ENCODE results near the gene C22orf15.

The C22orf15 gene

DNA sequence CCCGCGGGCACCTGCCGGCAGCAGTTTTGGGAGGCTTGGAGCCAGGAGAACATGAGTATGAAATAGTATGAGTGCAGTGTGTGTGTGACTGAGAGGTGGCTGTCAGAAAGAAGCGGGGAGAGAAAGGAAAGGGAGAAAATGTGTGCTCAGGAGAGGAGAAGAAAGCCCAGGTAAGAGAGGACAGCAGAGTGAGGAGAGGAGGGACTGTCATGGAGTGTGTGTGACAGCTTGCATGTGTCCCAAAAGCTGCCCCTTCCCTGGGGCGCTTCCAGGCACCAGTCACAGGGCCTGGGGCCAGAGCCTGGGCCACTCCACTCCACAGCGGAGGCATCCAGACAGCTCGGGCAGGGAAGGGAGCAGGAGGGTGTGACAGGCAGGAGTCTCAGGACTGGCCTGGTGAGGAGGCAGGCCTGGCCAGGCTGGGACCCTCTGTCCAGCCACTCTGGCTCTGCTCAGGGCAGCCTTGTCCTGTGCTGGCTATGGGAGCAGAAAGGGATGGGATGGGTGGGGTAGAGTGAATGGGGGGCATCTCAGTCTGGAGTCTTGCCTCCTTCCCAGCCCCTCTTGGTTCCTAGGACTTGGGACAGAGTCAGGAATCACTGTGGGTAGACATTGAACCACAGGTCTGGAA, 10.8 kb downstream of the C22orf15 start:
- no peak for DNase-seq (ENCODE audit: low read depth)

DNA sequence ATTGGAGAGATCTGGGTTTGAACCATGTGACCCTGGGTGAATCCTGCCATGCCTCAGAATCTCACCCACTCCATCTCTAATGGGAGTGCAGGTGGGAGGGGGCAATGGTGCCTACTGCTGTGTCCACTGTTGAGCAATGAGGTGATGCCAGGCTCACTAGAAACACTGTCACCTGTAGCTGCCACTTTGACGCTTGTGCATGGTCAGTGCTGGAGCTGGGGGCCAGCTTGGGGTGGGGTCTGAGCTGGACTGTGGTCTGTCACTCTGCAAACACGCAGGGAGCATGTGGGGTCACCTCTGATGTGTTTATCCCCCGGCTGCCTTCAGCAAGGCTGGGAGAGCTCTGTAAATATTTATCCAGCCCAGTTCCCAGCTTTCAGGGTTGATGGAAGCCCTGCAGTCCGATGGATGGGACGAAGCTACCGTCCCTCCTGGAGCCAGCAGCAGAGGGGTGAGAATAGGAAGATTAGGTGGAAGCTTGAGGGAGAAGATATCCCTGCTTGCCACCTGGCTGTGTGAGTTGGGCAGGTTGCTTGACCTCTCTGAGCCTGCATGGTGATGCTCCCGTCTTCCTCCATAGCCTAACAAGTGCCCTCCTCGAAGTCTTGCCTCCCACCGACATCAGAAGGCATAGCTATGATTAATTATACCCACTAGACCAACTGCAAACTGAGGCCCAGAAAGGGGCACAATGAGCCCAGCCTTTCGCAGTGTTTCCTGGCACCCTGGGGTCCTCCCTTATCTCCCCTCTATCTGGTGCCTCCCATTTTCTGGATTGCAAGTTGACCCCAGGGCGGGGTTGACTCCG, 11.5 kb downstream of the C22orf15 start:
- no peak for DNase-seq (ENCODE audit: low read depth)

DNA sequence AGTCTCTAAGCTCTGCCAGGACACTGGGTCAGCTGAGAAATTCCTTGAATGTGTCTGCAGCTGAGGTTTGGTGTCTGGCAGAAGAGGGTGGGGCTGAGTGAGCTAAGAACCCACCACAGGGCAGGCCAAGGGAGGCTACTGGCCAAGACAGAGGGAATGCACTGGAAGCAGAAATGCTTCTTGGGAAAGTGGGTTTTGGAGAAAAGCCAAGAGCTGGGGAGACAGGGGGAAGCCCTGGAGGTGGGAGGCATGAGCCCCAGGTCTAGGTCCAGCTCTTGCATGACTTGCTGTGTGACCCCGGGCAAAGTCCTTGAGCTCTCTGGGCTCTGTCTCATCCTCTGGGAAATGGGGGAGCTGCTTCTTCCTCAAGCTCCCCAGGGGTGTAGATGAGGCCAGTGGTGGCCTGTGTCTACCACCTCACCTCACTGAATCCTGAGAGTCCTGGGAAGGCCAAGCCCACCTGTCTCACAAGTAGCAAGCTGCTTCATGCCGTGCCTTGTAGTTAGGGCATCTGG, 12.2 kb downstream of the C22orf15 start:
- no peak for DNase-seq (ENCODE audit: low read depth)

DNA sequence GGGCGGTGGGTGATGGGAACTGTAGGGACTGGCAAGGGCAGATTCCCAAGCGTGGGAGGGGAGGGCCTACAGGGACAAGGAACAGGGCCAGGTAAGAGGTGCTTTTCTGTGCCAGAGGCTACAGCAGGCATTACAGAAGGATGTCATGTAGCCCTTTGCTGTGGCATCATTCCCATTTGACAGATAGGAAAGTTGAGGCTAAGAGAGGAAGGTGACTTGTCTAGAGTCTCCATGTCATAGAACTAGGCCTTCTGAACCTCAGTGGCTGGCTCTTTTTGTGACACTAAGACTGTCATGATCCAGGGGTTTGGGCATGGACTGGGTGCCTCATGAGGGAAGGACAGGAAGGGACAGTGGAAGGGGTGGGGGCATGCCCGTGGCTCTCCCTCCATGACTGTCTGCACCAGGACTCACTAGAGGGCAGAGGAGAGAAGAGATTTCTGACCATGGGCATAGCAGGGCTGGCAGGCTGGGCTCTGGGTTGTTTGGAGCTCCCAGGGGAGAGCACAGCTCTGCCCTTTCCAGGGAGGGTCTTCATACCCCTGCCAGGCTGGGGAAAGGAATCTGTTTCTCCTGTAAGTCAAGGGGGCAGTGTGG, 13.1 kb downstream of the C22orf15 start:
- DNase-seq (ENCODE audit: low read depth), result no peak

DNA sequence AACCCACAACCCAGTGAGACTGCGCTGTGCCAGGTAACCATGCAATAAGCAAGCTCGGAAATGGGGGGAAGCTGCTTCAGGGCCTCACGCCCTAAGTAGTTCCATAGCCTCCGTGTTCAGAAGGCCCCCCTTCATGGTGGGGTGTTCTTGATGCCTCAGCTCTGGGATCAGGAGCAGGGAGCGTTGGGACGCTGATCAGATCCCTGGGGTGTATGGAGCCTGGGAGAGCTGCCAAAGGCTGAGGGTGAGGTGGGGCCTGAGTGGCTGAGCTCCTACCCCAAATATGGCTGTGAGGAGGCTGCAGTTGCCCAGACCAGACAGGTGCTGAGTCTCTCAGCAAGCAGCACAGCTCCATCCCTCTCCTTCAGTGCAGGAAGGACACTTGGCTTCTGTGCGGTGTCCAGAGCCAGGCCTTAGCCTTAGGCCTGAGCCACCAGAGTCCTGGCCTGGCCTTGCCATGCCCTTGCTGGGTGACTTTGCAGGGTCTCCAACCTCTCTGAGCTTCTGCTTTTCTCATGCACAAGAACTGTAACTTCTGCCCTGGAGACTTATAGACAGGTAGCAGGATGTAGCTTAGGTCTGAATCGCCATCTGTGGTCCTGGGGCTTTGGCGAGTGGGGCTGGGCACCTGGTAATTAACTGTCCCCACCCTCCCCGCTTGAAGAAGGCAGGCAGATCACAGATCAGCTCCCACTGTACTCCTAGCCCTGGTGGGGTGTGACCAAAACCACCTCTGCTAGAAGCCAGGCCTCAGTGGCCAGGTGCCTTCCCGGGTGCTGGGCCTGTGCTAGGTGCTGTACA, 15.2 kb downstream of the C22orf15 start:
- DNase-seq (ENCODE audit: low read depth), result no peak

DNA sequence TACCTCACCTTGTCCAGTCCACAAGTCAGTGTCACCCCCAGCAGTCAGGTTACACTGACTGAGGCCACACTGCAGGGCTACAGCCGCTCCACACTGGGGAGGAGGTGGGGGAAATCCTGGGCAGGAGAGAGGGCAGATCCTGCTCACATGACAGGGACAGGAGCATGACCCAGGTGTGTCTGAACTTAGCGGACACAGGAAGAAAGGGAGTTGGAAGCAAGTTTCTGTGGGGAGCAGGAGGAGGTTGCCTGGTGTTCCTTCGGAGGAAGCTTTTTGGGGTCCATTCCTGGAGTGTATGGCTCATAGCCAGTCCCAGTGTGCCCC, 15.7 kb downstream of the C22orf15 start:
- no peak for DNase-seq (ENCODE audit: low read depth)

DNA sequence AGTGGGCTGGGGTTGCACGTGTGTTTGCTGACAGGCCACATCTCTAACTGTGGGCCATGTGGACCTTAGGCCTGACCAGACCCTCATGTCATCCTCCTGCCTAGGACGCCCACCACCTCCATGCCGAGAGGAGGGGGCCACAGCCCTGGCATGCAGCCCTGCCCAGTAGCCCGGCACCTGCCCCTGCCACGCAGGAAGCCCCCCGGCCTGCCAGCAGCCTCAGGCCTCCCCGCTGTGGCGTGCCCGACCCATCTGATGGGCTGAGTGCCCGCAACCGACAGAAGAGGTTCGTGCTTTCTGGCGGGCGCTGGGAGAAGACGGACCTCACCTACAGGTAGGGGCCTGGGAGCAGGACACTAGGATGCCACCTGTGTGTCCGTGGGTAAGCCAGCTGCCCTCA, 16.3 kb downstream of the C22orf15 start:
- no peak for DNase-seq (ENCODE audit: low read depth)

DNA sequence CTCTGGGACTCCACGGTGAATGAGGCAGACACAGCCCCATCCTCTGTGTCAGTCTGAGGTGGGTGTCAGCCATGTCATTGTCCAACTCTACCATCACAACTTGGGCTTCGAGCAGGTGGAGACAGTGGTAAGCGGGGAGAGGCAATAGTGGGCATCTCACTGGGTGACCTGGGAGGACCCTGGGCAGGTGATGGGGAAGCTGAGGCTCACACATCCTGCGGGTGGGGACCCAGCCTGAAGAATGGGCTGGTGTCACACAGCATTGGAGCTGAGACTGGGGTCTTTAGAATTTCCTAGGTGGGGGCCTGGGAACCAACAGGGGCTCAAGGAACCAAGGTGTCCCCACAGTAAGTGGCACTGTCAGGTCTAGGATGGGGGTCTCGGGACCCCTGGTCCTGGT, 16.9 kb downstream of the C22orf15 start:
- no peak for DNase-seq (ENCODE audit: low read depth)

DNA sequence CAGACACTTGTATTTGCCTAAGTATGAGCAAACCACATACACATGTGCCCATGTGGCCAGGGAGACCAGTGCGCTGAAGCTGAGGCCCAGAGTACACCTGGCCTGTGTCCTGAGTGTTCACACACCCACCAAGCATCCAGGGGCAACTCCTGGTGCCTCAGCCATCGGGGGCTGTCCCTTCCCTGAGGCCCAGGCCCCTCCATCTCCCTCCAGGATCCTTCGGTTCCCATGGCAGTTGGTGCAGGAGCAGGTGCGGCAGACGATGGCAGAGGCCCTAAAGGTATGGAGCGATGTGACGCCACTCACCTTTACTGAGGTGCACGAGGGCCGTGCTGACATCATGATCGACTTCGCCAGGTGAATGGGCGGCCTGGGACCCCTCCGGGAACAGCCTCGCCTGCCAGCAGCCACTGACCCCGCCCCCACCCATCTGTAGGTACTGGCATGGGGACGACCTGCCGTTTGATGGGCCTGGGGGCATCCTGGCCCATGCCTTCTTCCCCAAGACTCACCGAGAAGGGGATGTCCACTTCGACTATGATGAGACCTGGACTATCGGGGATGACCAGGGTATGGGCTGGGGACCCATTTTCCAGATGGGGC, 17.5 kb downstream of the C22orf15 start:
- no peak for DNase-seq (ENCODE audit: low read depth)

DNA sequence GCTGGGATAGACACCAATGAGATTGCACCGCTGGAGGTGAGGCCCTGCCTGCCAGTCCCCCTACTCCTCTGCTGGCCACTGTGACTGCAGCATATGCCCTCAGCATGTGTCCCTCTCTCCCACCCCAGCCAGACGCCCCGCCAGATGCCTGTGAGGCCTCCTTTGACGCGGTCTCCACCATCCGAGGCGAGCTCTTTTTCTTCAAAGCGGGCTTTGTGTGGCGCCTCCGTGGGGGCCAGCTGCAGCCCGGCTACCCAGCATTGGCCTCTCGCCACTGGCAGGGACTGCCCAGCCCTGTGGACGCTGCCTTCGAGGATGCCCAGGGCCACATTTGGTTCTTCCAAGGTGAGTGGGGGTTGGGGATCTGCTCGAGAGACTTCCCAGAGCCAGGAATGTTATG, 18.3 kb downstream of the C22orf15 start:
- DNase-seq (ENCODE audit: low read depth), result no peak

DNA sequence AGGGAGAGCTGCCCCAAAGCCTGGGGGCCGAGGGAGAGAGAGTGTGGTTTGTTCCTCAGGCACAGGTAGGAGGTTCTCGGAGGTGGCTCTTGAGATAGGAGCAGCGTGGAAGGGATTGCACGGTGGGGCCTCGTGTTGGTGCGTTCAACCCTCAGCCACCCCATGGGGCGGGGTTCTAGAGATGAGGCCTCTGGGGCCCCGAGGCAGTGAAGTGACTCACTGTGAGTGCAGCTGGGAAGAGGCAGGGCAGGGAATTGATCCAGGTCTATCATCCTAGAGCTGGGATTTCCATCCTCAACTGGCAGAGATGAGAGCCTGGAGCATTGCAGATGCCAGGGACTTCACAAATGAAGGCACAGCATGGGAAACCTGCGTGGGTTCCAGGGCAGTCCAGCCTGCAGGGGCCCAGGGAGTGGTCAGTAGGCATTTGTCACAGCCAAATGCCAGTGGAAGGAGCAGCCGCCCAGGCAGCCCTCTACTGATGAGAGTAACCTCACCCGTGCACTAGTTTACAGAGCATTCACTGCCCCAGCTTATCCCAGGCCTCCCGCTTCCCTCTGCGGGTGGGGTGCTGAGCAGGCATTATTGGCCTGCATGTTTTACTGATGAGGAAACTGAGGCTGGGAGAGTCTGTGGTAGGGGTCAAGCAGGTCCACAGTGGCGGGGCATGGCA, 18.9 kb downstream of the C22orf15 start:
- DNase-seq (ENCODE audit: low read depth), result peak; percentile 54

DNA sequence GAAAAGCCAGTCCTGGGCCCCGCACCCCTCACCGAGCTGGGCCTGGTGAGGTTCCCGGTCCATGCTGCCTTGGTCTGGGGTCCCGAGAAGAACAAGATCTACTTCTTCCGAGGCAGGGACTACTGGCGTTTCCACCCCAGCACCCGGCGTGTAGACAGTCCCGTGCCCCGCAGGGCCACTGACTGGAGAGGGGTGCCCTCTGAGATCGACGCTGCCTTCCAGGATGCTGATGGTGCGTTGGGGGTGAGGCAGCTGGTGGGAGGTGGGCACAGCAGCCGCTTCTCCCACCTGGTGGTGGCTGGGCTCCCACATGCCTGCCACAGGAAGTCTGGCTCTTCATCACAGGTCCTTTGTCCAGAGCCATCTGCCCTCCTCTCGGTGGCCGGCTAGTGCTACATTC, 19.5 kb downstream of the C22orf15 start:
- no peak for DNase-seq (ENCODE audit: low read depth)

DNA sequence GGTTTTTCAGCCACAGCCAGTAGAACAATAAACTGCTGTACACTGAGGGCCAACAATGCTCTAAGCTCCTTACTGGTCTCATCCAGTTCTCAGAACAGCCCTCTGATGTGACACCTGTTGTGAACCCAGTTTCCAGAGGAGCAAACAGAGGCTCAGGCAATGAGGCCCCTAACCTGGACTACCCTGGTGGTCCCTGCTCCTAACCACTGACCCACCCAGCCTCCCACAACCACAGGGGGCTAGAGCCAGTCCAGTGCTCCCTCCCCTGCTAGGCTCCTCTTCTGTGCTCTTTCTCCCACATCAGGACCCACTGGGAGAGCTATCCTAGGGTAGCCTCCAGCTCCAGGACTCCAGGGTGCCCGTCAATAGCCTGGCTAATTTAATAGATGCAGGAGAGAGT, 19.9 kb downstream of the C22orf15 start:
- DNase-seq (ENCODE audit: low read depth), result no peak

DNA sequence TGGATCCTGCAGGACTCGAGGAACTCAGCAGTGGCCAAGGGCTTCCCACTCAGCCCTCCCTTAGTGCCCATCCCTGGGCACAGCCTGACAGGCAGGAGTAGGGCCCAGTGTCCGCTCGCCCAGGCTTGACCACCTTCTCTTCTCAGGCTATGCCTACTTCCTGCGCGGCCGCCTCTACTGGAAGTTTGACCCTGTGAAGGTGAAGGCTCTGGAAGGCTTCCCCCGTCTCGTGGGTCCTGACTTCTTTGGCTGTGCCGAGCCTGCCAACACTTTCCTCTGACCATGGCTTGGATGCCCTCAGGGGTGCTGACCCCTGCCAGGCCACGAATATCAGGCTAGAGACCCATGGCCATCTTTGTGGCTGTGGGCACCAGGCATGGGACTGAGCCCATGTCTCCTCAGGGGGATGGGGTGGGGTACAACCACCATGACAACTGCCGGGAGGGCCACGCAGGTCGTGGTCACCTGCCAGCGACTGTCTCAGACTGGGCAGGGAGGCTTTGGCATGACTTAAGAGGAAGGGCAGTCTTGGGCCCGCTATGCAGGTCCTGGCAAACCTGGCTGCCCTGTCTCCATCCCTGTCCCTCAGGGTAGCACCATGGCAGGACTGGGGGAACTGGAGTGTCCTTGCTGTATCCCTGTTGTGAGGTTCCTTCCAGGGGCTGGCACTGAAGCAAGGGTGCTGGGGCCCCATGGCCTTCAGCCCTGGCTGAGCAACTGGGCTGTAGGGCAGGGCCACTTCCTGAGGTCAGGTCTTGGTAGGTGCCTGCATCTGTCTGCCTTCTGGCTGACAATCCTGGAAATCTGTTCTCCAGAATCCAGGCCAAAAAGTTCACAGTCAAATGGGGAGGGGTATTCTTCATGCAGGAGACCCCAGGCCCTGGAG, 20.7 kb downstream of the C22orf15 start:
- no peak for DNase-seq (ENCODE audit: low read depth)

DNA sequence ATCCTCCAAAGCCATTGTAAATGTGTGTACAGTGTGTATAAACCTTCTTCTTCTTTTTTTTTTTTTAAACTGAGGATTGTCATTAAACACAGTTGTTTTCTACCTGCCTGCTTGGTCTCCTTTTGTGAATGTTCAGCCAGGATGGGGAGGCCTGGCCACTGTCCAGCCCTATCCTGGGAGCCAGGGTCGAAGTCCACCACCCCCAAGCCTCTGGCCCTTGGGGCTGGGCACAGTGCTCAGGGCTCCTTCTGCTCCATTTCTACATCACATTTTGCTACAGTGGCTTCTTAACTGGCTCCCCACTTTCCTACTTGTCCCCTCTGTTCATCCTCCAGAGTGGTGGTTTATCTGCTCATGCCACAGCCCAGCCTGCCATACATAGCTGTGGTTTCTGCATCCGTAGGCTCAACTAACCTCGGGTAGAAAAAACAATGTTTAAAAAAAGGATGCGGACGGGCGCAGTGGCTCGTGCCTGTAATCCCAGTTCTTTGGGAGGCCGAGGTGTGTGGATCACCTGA, 21.5 kb downstream of the C22orf15 start:
- no peak for DNase-seq (ENCODE audit: low read depth)

DNA sequence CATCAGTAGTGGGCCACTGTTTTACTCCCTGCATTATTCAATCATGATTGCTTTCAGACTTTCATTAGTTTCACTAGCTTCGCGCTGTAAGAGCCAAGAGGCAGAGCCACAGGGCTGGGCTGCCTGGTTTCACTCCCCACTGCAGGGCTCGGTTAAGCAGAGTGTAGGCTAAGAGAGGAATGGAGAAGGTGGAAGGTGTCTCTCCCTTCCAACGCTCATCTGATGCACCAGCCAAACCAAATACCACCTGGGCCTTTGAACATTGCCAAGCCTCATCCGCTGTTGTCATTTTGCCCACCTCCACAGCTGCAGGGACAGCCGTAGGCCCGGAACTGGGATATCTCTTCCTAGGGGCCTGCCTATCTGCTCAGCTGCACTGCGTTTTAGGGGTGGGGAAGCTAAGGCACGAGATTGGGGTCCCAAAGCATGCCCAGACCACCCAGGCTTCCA, 23.5 kb downstream of the C22orf15 start:
- DNase-seq (ENCODE audit: low read depth), result no peak

DNA sequence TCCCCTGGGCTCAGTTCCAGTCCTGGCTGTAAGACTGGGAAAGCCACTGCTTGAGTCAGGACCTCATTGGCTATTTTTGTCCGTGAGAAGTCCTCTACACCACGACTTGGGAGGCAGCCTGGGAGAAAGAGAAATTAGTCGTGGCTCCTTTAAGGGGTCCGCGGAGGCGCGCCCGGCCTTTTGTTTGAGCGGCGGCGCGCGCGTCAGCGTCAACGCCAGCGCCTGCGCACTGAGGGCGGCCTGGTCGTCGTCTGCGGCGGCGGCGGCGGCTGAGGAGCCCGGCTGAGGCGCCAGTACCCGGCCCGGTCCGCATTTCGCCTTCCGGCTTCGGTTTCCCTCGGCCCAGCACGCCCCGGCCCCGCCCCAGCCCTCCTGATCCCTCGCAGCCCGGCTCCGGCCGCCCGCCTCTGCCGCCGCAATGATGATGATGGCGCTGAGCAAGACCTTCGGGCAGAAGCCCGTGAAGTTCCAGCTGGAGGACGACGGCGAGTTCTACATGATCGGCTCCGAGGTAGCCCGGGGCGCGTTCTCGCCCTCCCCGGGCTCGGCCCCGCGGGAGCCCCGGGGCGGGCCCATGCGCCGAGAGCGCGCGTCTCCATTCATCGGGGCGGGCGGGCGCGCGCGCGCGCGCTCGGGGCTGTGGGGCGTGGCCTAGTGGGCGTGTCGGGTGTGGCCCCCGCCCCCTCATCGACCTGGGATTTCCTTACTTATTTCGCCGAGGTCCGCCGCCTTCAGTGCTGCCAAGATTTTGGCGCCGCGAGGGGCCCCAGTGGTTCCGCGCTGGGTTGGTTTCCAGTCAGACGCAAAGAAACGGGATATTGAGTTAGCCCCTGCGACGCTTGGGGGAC, 24.2 kb downstream of the C22orf15 start, which contains the start of gene SMARCB1:
TSS of gene SMARCB1 (plus strand) at position 215 of the 848 bp plus-strand sequence. CDS start at position 419, 204 bp downstream.
- peak; percentile 67 for DNase-seq (ENCODE audit: low read depth)

DNA sequence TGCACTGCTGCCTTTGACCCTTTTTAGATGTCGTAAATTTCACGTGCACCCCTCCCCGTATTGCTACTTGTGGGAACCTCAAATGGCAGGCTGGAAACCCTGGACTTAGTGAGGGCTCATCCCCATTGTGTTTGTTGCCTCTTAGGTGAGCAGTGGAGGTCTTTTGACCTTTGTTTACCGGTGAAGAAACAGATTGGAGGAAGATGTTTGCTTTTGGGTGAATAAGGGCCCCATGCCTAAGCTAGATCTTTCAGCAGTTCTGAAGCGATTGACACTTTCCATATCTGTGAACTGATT, 24.8 kb downstream of the C22orf15 start:
- no peak for DNase-seq (ENCODE audit: low read depth)

DNA sequence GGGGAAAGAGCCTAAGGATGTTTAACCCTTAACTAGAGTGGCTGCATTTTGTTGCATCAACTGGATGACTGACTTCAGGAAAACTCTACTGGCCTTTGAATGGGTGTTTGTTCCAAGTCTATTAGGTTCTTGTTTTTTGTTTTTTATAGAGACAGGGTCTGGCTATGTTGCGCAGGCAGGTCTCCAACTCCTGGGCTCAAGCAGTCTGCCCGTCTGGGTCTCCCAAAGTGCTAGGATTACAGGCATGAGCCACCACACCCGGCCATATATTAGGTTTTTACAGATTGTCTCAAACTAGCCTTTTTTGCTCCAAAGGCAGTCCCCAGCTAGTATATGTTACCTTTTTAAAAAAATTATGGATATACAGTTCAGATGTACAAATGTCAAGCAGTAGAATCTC, 25.1 kb downstream of the C22orf15 start:
- DNase-seq (ENCODE audit: low read depth), result no peak

Data from fibroblast of the conjunctiva (primary cell).